Activated CD4-positive, alpha-beta T cell treated with anti-CD3 and anti-CD28 coated beads, Interleukin-2, amount 10 ng/mL, durations not matched to agents 7 days and 5 days (primary cell): ENCODE data around the gene UVRAG. TPM values are rescaled to one million over a fixed set of nuclear protein-coding genes. Genes with fewer than 3 reads are reported as not detected.
"Not testable (repeated sequence)": the region's sequence is repeated elsewhere in the genome, so short reads cannot be mapped to it uniquely, and the experiment has no call there.

Experiments used
- CTCF ChIA-PET: fragments of 350-600 bp; sonication (Branson Sonifier 250); formaldehyde crosslinking; loops from one replicate; lab custom pipeline; 2021; ENCODE audit warnings: antibody characterized with exemption; lab: Charles Lee
- POLR2A ChIA-PET: fragments of 350-600 bp; sonication (Branson Sonifier 250); formaldehyde crosslinking; loops from one replicate; lab custom pipeline; 2021; ENCODE audit warnings: antibody characterized with exemption; lab: Charles Lee
- DNase-seq: peaks from one replicate; pipeline ENCODE4 v3.0.0-alpha.2; 2020
- H3K27ac Mint-ChIP-seq: one replicate; pipeline ENCODE4 v1.8.0; 2021; ENCODE audit warnings: mild to moderate bottlenecking, moderate library complexity, mixed read lengths
- H3K27me3 Mint-ChIP-seq: one replicate; pipeline ENCODE4 v1.8.0; 2021; ENCODE audit warnings: mixed read lengths
- H3K36me3 Mint-ChIP-seq: one replicate; pipeline ENCODE4 v1.8.0; 2021; ENCODE audit warnings: low read depth, mixed read lengths
- H3K4me1 Mint-ChIP-seq: one replicate; pipeline ENCODE4 v1.8.0; 2021; ENCODE audit warnings: mixed read lengths
- H3K4me3 Mint-ChIP-seq: one replicate; pipeline ENCODE4 v1.8.0; 2021; ENCODE audit warnings: mild to moderate bottlenecking, moderate library complexity, mixed read lengths
- H3K9me3 Mint-ChIP-seq: one replicate; pipeline ENCODE4 v1.8.0; 2021; ENCODE audit warnings: mixed read lengths
- total RNA-seq, 2 experiments: library from RNA; stranded (reverse); gene quantifications; one replicate each; pipeline ENCODE4 v1.2.3, GENCODE V29; 2021

UVRAG gene
- total RNA-seq, 2 experiments from 2014 or later, result 16.8 to 17.0 TPM

DNA sequence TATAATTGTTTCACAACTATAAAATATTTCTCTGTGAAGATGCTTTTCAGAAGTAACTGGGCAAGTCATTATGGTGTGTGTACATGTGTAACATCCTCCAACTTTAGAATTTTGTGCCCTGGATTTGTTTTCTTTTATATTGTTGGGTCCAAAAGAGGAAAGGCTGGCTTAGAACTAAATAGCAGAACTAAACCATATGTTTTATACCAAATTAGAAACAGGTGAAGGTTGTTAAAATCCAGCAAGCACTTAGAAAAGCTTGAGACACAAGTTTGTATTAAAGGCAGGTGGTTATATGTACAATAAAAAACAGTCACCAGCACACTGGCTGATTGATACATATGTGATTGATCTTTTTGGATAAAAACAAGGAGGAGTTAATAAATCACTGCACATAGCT, 232.8 kb downstream of the UVRAG start:
- no peak overlapping the region for H3K27ac Mint-ChIP-seq
- H3K27me3 Mint-ChIP-seq, result no peaks in the 10 kb centered on the region
- DNase-seq, result no peak
- CTCF ChIA-PET, result interaction anchor here (0.7 kb wide), 1 partner anchor 377 kb away, joined by 3 read pairs; no protein-coding TSS in a partner anchor
- H3K4me1 Mint-ChIP-seq, result no peaks in the 10 kb centered on the region
- peaks cover 17% of the 10 kb centered on the region for H3K36me3 Mint-ChIP-seq
- H3K9me3 Mint-ChIP-seq, result peaks cover 25% of the 10 kb centered on the region
- no peak overlapping the region for H3K4me3 Mint-ChIP-seq
- POLR2A ChIA-PET, result no interaction called here

DNA sequence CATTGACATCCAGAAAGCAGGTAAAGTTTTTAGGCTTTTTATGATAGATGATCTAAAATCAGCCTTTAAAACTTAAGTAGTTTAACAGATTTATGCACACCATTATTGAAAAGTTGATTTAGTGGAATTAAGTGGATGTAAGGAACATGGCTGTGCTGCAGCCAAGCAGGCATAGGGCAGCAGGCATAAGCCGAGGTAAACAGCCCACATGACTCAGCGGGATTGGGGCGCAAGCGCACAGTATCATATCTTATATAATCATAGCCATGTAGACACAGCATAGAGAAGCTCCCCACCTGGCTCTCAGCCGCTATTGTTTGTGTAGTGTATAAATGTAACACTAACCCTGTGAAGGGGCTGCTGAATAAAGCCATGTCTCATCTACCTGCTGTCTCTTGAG, 233.8 kb downstream of the UVRAG start:
- POLR2A ChIA-PET, result no interaction called here
- CTCF ChIA-PET, result no interaction called here
- Mint-ChIP-seq H3K4me3 (no peak overlapping the region), H3K27ac (no peak overlapping the region), H3K9me3 (peaks cover 25% of the 10 kb centered on the region), H3K36me3 (peaks cover 21% of the 10 kb centered on the region), H3K4me1 (no peaks in the 10 kb centered on the region), H3K27me3 (no peaks in the 10 kb centered on the region)
- DNase-seq, result no peak

DNA sequence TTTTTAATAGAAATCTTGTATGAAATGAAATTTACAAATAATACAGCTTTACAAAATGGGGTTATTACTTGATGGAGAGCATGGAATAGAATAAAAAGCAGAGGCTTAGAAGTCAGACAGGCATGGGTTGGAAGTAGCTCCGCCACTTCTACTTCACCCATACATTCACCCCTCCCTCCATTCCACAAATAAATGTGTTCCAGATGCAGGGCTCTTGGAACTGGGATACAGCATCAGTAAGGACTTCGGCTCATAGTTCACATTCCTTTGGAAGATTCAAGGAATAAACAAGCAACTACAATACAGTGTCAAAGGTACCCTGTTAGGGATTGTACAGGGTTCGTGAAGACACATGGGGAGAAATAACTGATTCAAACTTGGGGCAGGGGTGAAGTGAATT, 234.5 kb downstream of the UVRAG start:
- Mint-ChIP-seq H3K4me1 (no peaks in the 10 kb centered on the region), H3K36me3 (peaks cover 27% of the 10 kb centered on the region), H3K9me3 (peaks cover 25% of the 10 kb centered on the region), H3K4me3 (no peak overlapping the region), H3K27me3 (no peaks in the 10 kb centered on the region), H3K27ac (no peak overlapping the region)
- ChIA-PET POLR2A (no interaction called here), CTCF (no interaction called here)
- DNase-seq, result no peak

DNA sequence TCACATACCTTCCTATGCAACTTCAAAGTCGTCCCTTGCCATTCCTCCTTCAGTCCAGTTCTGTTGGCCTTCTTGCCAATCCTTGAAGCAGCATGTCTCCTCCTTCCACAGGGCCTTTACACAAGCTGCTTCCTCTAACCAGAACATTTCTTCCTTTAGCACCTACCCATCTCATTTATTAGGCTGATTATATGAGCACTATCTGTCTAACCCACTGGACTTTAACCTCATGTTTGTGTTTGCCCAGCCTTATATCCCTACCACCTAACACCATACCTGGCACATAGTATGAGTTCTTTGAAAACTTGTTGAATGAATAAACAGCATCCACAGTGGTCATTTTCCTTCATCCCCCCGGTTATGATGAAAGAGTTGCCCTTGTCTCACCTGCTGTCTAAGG, 236.9 kb downstream of the UVRAG start:
- CTCF ChIA-PET, result no interaction called here
- Mint-ChIP-seq H3K9me3 (peaks cover 22% of the 10 kb centered on the region), H3K36me3 (peaks cover 28% of the 10 kb centered on the region), H3K4me3 (no peak overlapping the region), H3K27me3 (no peaks in the 10 kb centered on the region), H3K4me1 (no peaks in the 10 kb centered on the region), H3K27ac (no peak overlapping the region)
- POLR2A ChIA-PET, result no interaction called here
- no peak for DNase-seq

DNA sequence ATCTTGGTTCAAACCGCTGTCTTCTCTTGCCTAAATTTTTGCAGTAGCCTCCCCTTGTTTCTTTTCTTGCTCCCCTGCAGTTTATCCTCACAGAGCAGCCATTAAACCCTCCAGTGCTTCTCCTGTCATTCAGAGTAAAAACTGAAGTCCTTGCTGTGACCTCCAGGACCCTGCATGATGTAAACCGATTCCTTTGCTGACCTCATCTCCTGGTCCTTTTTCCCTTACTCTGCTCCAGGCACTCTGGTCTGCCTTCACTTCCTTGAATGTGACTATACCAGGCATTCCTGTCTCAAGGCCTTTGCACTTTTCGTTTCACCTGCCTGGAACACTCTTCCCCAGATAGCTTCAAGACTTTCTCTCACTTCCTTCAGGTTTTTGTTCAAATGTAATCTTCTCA, 239.3 kb downstream of the UVRAG start:
- no peaks in the 10 kb centered on the region for H3K27me3 Mint-ChIP-seq
- POLR2A ChIA-PET, result no interaction called here
- no peak for DNase-seq
- CTCF ChIA-PET, result interaction anchor here (0.7 kb wide), 1 partner anchor 26 kb away, joined by 3 read pairs; no protein-coding TSS in a partner anchor
- no peak overlapping the region for H3K4me3 Mint-ChIP-seq
- no peaks in the 10 kb centered on the region for H3K4me1 Mint-ChIP-seq
- peaks cover 14% of the 10 kb centered on the region for H3K36me3 Mint-ChIP-seq
- no peak overlapping the region for H3K27ac Mint-ChIP-seq
- peaks cover 4% of the 10 kb centered on the region for H3K9me3 Mint-ChIP-seq

DNA sequence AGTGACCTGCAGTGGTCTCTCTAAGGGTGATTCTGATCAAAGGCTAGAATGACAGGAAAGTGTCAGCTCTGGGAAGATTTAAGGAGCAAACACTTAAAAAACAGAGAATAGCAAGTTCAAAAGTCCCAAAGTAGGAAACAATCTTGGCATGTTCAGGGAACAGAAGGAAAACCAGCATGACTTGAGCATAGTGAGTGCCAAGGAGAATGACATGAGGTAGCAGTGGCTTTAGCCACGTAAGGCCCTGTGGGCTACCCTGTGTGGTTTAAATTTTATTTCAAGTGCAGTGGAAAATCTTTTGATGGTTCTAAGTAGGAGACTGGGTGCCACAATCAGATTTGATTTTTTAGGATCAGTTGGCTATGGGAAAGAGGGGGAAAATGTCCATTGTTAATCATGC, 241.9 kb downstream of the UVRAG start:
- Mint-ChIP-seq H3K4me1 (no peaks in the 10 kb centered on the region), H3K27me3 (no peaks in the 10 kb centered on the region), H3K9me3 (no peaks in the 10 kb centered on the region), H3K27ac (no peak overlapping the region), H3K36me3 (peaks cover 13% of the 10 kb centered on the region), H3K4me3 (no peak overlapping the region)
- ChIA-PET POLR2A (no interaction called here), CTCF (no interaction called here)
- DNase-seq, result no peak

DNA sequence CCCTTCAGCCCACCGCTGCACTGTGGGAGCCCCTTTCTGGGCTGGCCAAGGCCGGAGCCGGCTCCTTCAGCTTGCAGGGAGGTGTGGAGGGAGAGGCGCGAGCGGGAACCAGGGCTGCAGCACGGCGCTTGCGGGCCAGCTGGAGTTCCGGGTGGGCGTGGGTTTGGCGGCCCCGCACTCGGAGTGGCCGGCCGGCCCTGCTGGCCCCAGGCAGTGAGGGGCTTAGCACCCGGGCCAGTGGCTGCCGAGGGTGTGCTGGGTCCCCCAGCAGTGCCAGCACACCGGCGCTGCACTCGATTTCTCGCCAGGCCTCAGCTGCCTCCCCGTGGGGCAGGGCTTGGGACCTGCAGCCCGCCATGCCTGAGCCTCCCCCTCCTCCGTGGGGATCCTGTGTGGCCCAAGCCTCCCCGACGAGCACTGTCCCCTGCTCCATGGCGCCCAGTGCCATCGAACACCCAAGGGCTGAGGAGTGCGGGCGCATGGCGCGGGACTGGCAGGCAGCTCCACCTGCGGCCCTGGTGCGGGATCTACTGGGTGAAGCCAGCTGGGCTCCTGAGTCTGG, 245.5 kb downstream of the UVRAG start:
- H3K4me1 Mint-ChIP-seq, POLR2A ChIA-PET, H3K27me3 Mint-ChIP-seq, H3K4me3 Mint-ChIP-seq, H3K27ac Mint-ChIP-seq, DNase-seq, H3K9me3 Mint-ChIP-seq, H3K36me3 Mint-ChIP-seq: not testable (repeated sequence)
- CTCF ChIA-PET, result interaction anchor here (0.8 kb wide), 1 partner anchor 147 kb away, joined by 3 read pairs; no protein-coding TSS in a partner anchor

DNA sequence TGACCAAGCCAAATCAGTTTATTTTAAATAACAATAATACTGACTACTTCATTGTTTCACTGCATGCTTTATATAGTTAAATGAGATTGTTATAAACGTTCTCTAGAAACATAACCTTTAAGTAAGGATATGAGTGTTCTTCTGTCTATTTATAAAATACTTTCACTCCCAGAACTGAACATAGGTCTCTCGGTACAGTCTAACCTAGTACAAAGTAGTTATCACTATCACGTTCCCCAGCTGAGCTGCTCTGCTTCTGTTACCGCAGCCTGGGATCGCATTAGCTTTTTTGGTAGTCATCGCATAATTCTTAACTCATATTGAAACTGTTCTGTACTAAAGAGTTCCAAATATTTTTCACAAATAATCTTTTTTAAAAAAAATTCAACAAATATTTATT, 247.7 kb downstream of the UVRAG start:
- H3K27me3 Mint-ChIP-seq, result no peaks in the 10 kb centered on the region
- H3K36me3 Mint-ChIP-seq, result peaks cover 15% of the 10 kb centered on the region
- H3K4me3 Mint-ChIP-seq, result no peak overlapping the region
- no peak for DNase-seq
- H3K9me3 Mint-ChIP-seq, result no peaks in the 10 kb centered on the region
- no peaks in the 10 kb centered on the region for H3K4me1 Mint-ChIP-seq
- POLR2A ChIA-PET, result no interaction called here
- CTCF ChIA-PET, result interaction anchor here (1.3 kb wide), 1 partner anchor 12 kb away, joined by 3 read pairs; no protein-coding TSS in a partner anchor
- no peak overlapping the region for H3K27ac Mint-ChIP-seq

DNA sequence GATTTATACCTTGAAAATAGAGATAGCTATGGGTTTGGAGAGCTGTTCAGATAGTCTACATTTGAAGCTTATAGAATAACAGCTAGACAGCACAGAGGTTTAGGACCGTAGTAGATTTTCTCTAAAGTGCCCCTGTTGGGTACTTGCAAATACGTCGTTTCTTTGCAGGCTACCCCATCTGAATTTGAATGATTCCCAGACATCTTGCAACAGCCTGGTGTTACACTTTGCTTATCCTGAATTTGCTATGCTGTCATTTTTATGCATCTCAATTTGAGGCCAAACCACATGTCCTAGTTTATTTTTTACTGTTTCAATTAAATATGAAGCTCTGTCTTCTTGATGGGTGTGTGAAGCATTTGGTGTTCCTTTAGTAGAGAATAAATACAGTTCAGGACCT, 249.2 kb downstream of the UVRAG start:
- ChIA-PET POLR2A (no interaction called here), CTCF (interaction anchor here (0.5 kb wide), 1 partner anchor 184 kb away, joined by 5 read pairs; no protein-coding TSS in a partner anchor)
- no peak for DNase-seq
- H3K4me3 Mint-ChIP-seq, result no peak overlapping the region
- H3K36me3 Mint-ChIP-seq, result peaks cover 19% of the 10 kb centered on the region
- H3K27ac Mint-ChIP-seq, result no peak overlapping the region
- H3K9me3 Mint-ChIP-seq, result no peaks in the 10 kb centered on the region
- H3K4me1 Mint-ChIP-seq, result no peaks in the 10 kb centered on the region
- no peaks in the 10 kb centered on the region for H3K27me3 Mint-ChIP-seq

DNA sequence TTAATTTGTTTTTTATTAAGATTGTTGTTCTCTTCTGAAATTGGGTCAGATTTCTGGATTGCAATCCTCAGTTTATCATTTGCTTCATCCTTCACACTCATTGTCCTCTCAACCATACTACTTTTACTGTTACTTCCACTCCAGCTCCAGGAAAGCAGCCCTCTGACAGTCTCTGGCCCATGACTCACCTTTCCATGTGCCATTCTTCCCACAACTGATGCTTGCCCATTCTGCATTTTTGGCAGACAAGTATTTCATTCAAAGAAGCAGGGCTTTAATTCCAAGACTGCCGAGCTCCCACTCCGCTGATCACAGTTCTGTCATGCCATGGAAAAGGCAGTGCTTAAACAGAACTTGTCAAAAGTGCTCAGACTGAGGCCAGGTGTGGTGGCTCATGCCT, 252.1 kb downstream of the UVRAG start:
- H3K9me3 Mint-ChIP-seq, result no peaks in the 10 kb centered on the region

DNA sequence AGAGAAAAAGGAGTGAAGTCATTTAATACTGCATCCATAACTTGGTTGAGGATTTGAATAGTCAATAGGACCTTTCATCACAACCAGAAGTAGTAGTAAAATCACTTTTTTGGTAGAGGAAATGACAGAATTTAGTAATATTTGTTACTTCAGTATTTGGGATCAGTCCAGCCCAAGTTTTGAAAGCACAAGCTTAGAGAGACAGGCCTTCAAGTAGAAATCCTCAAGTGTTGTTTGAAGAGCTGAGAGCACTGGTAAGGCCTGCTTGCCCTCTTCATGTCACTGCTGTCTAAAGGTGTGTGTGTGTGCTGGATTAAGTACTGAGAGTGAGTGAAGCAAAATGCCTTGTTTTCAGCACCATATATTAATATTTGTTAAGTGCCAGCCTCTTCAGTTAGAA, 254.0 kb downstream of the UVRAG start:
- no peaks in the 10 kb centered on the region for H3K27me3 Mint-ChIP-seq
- CTCF ChIA-PET, result no interaction called here
- DNase-seq, result no peak
- H3K9me3 Mint-ChIP-seq, result no peaks in the 10 kb centered on the region
- no peak overlapping the region for H3K4me3 Mint-ChIP-seq
- POLR2A ChIA-PET, result no interaction called here
- no peaks in the 10 kb centered on the region for H3K4me1 Mint-ChIP-seq
- H3K36me3 Mint-ChIP-seq, result peaks cover 18% of the 10 kb centered on the region
- no peak overlapping the region for H3K27ac Mint-ChIP-seq

More for the DNA sequence above, 252.1 kb downstream of the UVRAG start:
- Mint-ChIP-seq H3K4me1 (no peaks in the 10 kb centered on the region), H3K27ac (no peak overlapping the region), H3K27me3 (no peaks in the 10 kb centered on the region), H3K36me3 (peaks cover 18% of the 10 kb centered on the region), H3K4me3 (no peak overlapping the region)
- no peak for DNase-seq
- CTCF ChIA-PET, result interaction anchor here (1.1 kb wide), 1 partner anchor 20 kb away, joined by 3 read pairs; no protein-coding TSS in a partner anchor
- POLR2A ChIA-PET, result no interaction called here

DNA sequence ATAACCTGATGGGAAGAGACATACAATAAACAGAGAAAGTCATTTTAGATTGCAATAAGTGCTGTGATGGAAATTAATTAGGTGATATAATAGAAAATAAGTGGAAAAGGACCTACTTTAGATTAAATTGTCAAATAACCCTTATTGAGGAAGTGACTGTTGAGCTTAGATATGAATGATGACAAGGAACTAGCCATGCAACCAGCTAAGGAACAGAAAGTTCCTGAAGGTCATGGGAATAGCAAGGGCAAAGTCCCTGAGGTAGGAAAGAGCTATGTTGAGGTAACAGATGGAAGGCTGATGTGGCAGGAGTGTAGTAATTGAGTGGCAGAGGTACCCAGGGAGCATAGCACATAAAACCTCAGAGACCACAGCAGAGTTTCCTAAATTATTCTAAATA, 256.1 kb downstream of the UVRAG start:
- Mint-ChIP-seq H3K27me3 (no peaks in the 10 kb centered on the region), H3K9me3 (peaks cover 4% of the 10 kb centered on the region), H3K27ac (no peak overlapping the region), H3K4me1 (no peaks in the 10 kb centered on the region), H3K36me3 (peaks cover 16% of the 10 kb centered on the region), H3K4me3 (no peak overlapping the region)
- no peak for DNase-seq
- POLR2A ChIA-PET, result no interaction called here
- CTCF ChIA-PET, result interaction anchor here (1.2 to 1.4 kb wide), 2 partner anchors 61 to 137 kb away, joined by 3 to 4 read pairs; no protein-coding TSS in a partner anchor

DNA sequence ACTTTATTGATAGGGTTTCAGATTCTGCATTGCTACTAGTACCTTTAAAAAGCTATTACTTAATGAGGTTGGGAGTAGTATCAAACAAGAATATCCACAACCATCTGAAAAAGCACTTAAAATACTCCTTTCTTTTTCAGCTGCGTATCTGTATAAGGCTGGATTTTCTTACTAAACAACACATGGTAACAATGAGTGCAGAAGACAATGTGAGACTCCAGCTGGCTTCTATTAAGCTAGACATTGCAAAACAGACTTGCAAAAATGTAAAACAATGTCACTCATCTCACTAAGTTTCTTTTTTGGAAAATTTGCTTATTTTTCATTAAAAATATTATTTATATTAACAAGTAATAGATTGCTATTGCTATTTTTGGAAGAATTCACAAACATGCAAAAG, 258.7 kb downstream of the UVRAG start:
- H3K9me3 Mint-ChIP-seq, result peaks cover 4% of the 10 kb centered on the region
- no peaks in the 10 kb centered on the region for H3K4me1 Mint-ChIP-seq
- no peak for DNase-seq
- H3K36me3 Mint-ChIP-seq, result peaks cover 5% of the 10 kb centered on the region
- no peak overlapping the region for H3K4me3 Mint-ChIP-seq
- ChIA-PET POLR2A (no interaction called here), CTCF (no interaction called here)
- no peak overlapping the region for H3K27ac Mint-ChIP-seq
- no peaks in the 10 kb centered on the region for H3K27me3 Mint-ChIP-seq
